Osteocyte (in vitro differentiated cells): Measurements from ENCODE around the gene MRNIP. TPM values are rescaled to one million over a fixed set of nuclear protein-coding genes. Genes with fewer than 3 reads are reported as not detected.
"Not testable (repeated sequence)": the region's sequence is repeated elsewhere in the genome, so short reads cannot be mapped to it uniquely, and the experiment has no call there.

ENCODE experiments used
- DNase-seq: peaks from one replicate; pipeline ENCODE4 v3.0.0; 2021; ENCODE audit warnings: mixed read lengths; ENCODE audit not compliant: unreplicated experiment; ENCODE audit errors: extremely low spot score
- H3K27ac Mint-ChIP-seq: one replicate; pipeline ENCODE4 v1.8.0; 2021; ENCODE audit warnings: mild to moderate bottlenecking, mixed read lengths; ENCODE audit not compliant: unreplicated experiment
- H3K27me3 Mint-ChIP-seq: one replicate; pipeline ENCODE4 v1.8.0; 2021; ENCODE audit warnings: mixed read lengths; ENCODE audit not compliant: unreplicated experiment
- H3K36me3 Mint-ChIP-seq: one replicate; pipeline ENCODE4 v1.8.0; 2021; ENCODE audit warnings: mixed read lengths; ENCODE audit not compliant: unreplicated experiment
- H3K4me1 Mint-ChIP-seq: one replicate; pipeline ENCODE4 v1.8.0; 2021; ENCODE audit warnings: mixed read lengths; ENCODE audit not compliant: unreplicated experiment
- H3K4me3 Mint-ChIP-seq: one replicate; pipeline ENCODE4 v1.8.0; 2021; ENCODE audit warnings: mild to moderate bottlenecking, moderate library complexity, mixed read lengths; ENCODE audit not compliant: unreplicated experiment
- H3K9me3 Mint-ChIP-seq: one replicate; pipeline ENCODE4 v1.8.0; 2021; ENCODE audit warnings: mixed read lengths; ENCODE audit not compliant: unreplicated experiment
- CTCF ChIP-seq: fragments of 200-600 bp; sonication (generic); IDR thresholded peaks from 2 replicates; pipeline ENCODE4 v1.5.0; 2021; ENCODE audit warnings: antibody characterized with exemption, mild to moderate bottlenecking, moderate library complexity
- total RNA-seq: library from RNA; stranded (reverse); gene quantifications from 2 replicates; pipeline ENCODE4 v1.2.1, GENCODE V29; 2021

MRNIP gene
- total RNA-seq, 1 donor from 2014 or later, result 25.8 TPM

- Mint-ChIP-seq H3K4me1 (no peaks in the 10 kb centered on the region), H3K27me3 (no peaks in the 10 kb centered on the region), H3K27ac (peak overlapping the region; percentile 31), H3K36me3 (peaks cover 38% of the 10 kb centered on the region), H3K4me3 (no peak overlapping the region), H3K9me3 (peaks cover under 1% of the 10 kb centered on the region)
- no peak for DNase-seq
- TF ChIP-seq CTCF, result no peak
Measured at GRCh38 chr5:179839328-179840256, 19.0 kb downstream of the MRNIP start.

- Mint-ChIP-seq H3K4me3 (no peak overlapping the region), H3K4me1 (no peaks in the 10 kb centered on the region), H3K9me3 (no peaks in the 10 kb centered on the region), H3K27ac (peak overlapping the region; percentile 9), H3K36me3 (peaks cover 44% of the 10 kb centered on the region), H3K27me3 (no peaks in the 10 kb centered on the region)
- no peak for DNase-seq
- no peak for TF ChIP-seq CTCF
Measured at GRCh38 chr5:179837076-179838011, 21.3 kb downstream of the MRNIP start.

- Mint-ChIP-seq H3K9me3 (no peaks in the 10 kb centered on the region), H3K36me3 (peaks cover 45% of the 10 kb centered on the region), H3K27ac (peak overlapping the region; percentile 25)
Measured at GRCh38 chr5:179836225-179837019, 22.2 kb downstream of the MRNIP start.

GRCh38 chr5:179834871-179835270 is 23.7 kb downstream of the MRNIP start:
- peaks cover 55% of the 10 kb centered on the region for H3K36me3 Mint-ChIP-seq
- H3K4me3 Mint-ChIP-seq, H3K27ac Mint-ChIP-seq, H3K9me3 Mint-ChIP-seq, DNase-seq, H3K4me1 Mint-ChIP-seq, H3K27me3 Mint-ChIP-seq: not testable (repeated sequence)

More at GRCh38 chr5:179836225-179837019, 22.2 kb downstream of the MRNIP start:
- Mint-ChIP-seq H3K4me3 (no peak overlapping the region), H3K27me3 (no peaks in the 10 kb centered on the region), H3K4me1 (no peaks in the 10 kb centered on the region)
- no peak for TF ChIP-seq CTCF
- DNase-seq, result no peak

- no peak for DNase-seq
- H3K4me1 Mint-ChIP-seq, result peaks cover 7% of the 10 kb centered on the region
- TF ChIP-seq CTCF, result no peak
- no peak overlapping the region for H3K27ac Mint-ChIP-seq
- peaks cover 62% of the 10 kb centered on the region for H3K36me3 Mint-ChIP-seq
- no peaks in the 10 kb centered on the region for H3K9me3 Mint-ChIP-seq
- no peak overlapping the region for H3K4me3 Mint-ChIP-seq
- no peaks in the 10 kb centered on the region for H3K27me3 Mint-ChIP-seq
Measured at GRCh38 chr5:179834120-179834519, 24.5 kb downstream of the MRNIP start.
